ENCODE measurements around the gene IL3. TPM values are rescaled to one million over a fixed set of nuclear protein-coding genes. Genes with fewer than 3 reads are reported as not detected.

IL3 gene
- total RNA-seq, 1 donor from 2014 or later = not detected

- no peak for DNase-seq (ENCODE audit: low spot score)
These were observed 3.6 kb upstream of the IL3 start for GRCh38 chr5:132056610-132057497.

DNA sequence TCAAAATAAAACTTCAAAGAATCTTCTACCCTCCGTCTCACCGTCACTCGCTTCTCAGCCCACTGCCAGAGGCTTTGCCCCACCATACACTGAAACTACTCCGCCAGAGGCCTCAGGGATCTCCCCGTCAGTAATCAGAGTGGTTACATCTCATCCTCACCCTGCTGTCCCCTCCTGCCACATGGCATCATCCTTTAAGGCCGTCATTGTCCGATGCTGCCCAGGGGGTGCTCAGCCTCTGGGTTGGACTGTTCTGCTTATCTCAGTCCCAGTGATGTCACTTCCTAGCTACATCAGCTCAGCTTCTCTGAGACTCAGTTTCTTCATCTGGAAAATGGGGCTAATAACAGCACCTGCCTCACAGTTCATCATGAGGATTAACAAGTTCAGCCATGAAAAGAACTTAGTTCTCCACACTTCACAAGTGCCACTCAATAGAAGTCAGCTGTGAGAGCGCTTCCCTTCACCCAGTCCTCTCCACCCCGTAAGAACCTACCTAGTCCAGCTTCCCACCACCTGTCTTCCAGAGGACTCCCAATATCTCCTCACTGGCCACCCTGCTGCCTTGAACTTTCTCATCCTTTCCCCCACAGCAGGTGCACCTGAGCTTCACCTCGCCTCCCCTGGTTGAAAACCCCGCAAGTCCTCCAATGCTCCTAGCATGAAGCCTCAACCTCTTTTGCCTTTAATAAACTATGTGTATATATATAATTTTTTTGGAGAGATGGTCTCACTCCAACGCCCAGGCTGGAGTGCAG is 2.8 kb upstream of the IL3 start:
- DNase-seq (ENCODE audit: low spot score) = no peak

DNA sequence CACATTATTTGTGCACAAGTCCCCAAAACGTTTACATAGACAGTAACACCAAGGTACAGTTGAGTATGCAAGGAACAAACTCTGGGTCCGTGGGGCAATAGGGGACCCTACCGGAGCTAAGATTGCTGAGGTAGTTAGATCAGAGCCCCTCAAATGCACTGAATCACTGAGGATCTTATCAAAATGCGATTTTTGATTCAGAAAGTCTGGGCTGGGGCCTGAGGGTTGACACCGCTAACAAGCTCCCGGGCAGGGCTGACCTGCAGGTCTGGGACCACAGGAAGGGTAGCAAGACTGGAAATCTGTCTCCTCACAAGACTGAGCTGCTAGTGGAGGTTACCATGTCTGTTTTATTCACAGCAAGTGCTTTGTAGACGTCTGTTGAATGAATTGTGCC is 1.8 kb upstream of the IL3 start:
- no peak for DNase-seq (ENCODE audit: low spot score)

DNA sequence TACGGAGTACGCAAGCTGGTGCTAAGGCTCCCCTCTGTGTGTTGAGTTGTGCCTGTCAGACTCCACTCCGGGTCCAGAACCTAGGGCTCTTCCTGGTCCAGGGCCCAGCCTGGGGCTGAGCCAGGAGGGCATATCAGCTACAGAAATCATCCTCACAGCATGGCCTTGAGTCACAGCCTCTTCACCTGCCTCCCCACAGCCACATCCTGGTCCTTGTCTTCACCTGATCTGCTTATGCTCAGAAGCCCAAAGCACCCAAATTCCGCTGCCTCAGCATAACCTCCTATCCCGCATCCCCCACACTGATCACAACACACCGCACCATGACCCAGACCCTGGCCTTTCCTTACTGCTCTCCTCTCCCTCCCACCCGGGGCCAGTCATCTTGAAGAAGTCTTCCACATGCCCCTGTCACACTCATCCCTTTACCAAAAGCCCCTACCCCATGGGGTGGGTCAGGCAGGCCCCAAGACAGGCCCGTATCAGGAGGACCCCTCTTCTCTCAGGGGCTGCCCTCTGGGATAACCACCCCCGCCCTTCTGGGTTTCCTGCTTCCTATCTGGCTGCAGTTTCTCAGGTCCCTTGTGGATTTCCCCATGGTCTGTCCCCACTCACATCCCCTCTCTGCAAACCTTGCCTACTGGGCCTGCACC is 1.3 kb upstream of the IL3 start:
- no peak for DNase-seq (ENCODE audit: low spot score)

DNA sequence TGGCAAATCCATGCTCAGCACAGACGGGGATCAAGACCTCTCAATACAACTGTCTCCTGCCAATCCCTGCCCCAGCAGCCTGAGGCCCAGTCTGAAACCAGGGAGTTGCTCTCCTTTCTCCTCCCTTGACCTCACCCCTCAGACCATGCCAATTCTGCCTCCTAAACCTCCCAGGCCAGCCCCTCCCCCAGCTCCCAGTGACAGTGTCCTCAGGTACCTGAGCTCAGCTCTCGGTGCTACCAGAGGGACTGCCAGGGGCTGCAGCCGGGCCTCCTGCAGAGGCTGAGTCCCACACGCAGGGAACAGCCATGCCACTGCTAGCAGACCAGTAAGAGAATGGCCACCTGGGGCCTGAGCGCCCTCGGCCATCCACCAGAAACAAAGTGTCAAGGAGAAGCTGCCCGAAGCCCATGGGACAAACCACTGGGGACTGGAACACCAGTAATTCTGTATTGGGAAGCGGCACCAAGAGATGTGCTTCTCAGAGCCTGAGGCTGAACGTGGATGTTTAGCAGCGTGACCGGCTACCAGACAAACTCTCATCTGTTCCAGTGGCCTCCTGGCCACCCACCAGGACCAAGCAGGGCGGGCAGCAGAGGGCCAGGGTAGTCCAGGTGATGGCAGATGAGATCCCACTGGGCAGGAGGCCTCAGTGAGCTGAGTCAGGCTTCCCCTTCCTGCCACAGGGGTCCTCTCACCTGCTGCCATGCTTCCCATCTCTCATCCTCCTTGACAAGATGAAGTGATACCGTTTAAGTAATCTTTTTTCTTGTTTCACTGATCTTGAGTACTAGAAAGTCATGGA is 557 bp upstream of the IL3 start:
- no peak for DNase-seq (ENCODE audit: low spot score)

- peak; percentile 32 for DNase-seq (ENCODE audit: low spot score)
These were observed 2.8 kb downstream of the IL3 start for GRCh38 chr5:132063090-132063911.

- no peak for DNase-seq (ENCODE audit: low spot score)
These were observed 3.7 kb downstream of the IL3 start for GRCh38 chr5:132064140-132064539.

DNA sequence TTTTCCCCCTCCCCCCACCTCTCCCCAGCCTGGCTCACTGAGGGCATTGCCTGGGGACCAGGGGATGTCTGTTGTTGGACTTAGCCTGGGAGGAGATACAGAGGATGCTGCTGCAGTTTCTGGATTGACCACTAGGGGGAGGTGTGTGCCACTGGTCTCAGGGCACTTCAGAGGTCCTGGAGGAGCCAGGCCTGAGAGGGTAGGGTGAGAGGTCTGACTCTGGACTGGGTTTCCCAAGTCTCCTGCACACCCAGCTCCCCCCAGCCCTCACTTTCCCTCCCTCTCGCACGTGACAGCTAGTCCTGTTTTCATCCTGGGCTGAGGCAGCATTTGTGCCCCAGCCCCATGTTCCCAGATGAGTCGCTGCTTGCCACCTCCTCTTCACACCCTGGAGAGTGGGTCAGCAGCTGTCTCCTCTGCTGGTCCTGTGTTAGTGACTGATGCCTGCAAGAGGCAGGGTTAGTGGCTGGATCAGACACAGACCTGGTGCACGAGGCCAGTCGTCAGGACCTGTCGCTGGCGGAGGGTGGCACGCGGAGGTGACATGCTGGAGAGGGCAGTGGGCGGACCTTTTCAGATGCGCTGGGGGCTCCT is 4.4 kb downstream of the IL3 start:
- peak; percentile 51 for DNase-seq (ENCODE audit: low spot score)

- DNase-seq (ENCODE audit: low spot score) = peak; percentile 52
These were observed 5.0 kb downstream of the IL3 start for GRCh38 chr5:132065351-132065937.

- DNase-seq (ENCODE audit: low spot score) = no peak
These were observed 5.7 kb downstream of the IL3 start for GRCh38 chr5:132065951-132066701.

GRCh38 chr5:132066871-132067270 is 6.4 kb downstream of the IL3 start:
- DNase-seq (ENCODE audit: low spot score) = no peak

DNA sequence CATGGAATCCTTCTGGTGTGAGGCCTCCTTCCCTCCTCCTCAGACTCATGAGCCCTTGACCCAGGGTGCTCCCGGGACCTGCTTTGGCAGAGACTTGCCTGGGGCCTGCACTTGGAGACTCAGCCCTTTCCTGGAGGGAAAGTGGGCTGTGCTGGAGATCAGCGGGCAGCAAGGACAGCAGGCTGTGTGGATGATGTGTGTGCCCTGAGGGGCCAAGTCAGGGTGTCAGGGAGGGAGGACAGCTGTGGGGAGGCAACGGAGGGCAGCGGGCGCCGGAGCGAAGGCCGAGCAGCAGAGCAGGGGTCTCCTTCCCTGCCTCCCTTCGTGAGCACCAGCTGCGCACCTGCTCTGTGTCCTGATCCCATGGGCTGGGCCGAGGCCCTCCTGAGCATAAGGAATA is 7.0 kb downstream of the IL3 start:
- DNase-seq (ENCODE audit: low spot score) = no peak

- DNase-seq (ENCODE audit: low spot score) = no peak
These were observed 7.7 kb downstream of the IL3 start for GRCh38 chr5:132067941-132068808.

- no peak for DNase-seq (ENCODE audit: low spot score)
These were observed 9.1 kb downstream of the IL3 start for GRCh38 chr5:132069561-132069960.

DNA sequence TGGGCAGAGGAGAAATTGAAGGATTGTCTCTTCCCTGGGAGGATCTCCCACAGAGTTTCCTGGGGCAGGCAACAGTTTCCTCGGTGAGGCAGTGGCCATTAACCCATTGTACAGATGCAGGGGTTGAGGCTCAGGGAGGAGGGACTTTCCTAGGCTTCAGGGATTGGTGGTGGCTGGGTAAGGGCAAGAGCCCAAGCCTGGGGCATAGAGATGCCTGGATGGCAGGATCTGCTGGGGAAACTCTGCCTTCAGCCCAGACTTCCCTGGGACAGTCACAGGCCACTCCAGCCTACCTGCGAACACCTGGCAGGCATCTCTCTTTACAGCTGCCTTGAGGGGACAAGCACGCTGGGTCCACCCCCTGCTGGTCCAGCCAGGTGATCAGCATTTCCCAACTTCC is 9.5 kb downstream of the IL3 start:
- DNase-seq (ENCODE audit: low spot score) = no peak

GRCh38 chr5:132070460-132071337 is 10.2 kb downstream of the IL3 start:
- DNase-seq (ENCODE audit: low spot score) = no peak

GRCh38 chr5:132071338-132071707 is 10.9 kb downstream of the IL3 start:
- DNase-seq (ENCODE audit: low spot score) = no peak

All from umbilical cord (tissue), 2 donors.